HG03521 (cell line): Measurements from ENCODE around the gene CX3CL1.
"Not testable (repeated sequence)": the region's sequence is repeated elsewhere in the genome, so short reads cannot be mapped to it uniquely, and the experiment has no call there.

Experiments used
- ATAC-seq: cut with Tn5 transposase; IDR thresholded peaks from one replicate; pipeline ENCODE4 v1.9.1; 2021; ENCODE audit warnings: mild to moderate bottlenecking, moderate library complexity; ENCODE audit not compliant: unreplicated experiment

CX3CL1 gene

DNA sequence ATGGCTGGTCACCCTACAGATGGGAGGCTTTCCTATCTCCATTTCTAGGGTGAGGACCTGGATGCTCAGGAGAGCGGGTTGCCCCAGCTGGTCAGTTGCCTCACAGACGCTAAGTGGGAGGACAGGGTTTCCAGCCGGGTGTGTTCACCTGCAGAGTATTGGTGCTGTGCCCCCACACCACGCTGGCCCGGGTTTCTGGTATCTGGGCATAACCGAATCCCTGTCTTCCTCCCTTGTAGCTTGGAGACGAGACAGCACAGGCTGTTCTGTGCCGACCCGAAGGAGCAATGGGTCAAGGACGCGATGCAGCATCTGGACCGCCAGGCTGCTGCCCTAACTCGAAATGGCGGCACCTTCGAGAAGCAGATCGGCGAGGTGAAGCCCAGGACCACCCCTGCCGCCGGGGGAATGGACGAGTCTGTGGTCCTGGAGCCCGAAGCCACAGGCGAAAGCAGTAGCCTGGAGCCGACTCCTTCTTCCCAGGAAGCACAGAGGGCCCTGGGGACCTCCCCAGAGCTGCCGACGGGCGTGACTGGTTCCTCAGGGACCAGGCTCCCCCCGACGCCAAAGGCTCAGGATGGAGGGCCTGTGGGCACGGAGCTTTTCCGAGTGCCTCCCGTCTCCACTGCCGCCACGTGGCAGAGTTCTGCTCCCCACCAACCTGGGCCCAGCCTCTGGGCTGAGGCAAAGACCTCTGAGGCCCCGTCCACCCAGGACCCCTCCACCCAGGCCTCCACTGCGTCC is 9.7 kb downstream of the CX3CL1 start:
- no peak for ATAC-seq

- ATAC-seq: no peak
Observed at GRCh38 chr16:57382535-57383275, 10.4 kb downstream of the CX3CL1 start.

DNA sequence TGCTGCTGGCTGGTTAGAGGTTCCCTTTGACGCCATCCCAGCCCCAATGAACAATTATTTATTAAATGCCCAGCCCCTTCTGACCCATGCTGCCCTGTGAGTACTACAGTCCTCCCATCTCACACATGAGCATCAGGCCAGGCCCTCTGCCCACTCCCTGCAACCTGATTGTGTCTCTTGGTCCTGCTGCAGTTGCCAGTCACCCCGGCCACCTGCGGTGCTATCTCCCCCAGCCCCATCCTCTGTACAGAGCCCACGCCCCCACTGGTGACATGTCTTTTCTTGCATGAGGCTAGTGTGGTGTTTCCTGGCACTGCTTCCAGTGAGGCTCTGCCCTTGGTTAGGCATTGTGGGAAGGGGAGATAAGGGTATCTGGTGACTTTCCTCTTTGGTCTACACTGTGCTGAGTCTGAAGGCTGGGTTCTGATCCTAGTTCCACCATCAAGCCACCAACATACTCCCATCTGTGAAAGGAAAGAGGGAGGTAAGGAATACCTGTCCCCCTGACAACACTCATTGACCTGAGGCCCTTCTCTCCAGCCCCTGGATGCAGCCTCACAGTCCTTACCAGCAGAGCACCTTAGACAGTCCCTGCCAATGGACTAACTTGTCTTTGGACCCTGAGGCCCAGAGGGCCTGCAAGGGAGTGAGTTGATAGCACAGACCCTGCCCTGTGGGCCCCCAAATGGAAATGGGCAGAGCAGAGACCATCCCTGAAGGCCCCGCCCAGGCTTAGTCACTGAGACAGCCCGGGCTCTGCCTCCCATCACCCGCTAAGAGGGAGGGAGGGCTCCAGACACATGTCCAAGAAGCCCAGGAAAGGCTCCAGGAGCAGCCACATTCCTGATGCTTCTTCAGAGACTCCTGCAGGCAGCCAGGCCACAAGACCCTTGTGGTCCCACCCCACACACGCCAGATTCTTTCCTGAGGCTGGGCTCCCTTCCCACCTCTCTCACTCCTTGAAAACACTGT is 11.3 kb downstream of the CX3CL1 start:
- ATAC-seq: no peak

- ATAC-seq: no peak
Observed at GRCh38 chr16:57384248-57385070, 12.2 kb downstream of the CX3CL1 start.

GRCh38 chr16:57385083-57385482 is 12.8 kb downstream of the CX3CL1 start:
- no peak for ATAC-seq

DNA sequence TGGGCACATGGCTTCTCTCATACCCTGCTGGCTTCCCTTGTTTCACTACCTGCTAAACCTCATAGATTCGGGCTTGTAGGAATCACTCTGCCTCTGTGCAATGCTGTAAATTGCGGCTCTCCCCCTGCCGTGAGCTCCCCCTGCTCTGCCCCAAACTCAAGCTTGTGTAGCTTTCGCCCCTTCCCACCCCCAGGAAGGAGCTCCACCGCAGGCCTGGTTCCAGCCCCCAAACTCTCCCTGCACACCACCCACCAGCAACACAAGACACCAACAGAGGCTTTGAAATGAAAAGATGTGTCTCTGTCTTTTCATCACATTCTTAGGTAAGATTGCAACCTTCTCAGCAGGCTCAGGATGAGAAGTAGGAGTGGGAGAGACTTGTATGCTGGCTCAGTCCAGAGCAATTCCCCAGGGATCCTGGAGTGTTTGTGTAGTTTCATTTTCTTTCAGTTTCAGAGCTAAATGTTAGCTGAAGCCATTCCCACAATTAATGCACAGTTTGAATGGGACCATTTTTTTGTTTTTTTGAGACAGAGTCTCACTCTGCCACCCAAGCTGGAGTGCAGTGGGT is 14.2 kb downstream of the CX3CL1 start:
- ATAC-seq: no peak

DNA sequence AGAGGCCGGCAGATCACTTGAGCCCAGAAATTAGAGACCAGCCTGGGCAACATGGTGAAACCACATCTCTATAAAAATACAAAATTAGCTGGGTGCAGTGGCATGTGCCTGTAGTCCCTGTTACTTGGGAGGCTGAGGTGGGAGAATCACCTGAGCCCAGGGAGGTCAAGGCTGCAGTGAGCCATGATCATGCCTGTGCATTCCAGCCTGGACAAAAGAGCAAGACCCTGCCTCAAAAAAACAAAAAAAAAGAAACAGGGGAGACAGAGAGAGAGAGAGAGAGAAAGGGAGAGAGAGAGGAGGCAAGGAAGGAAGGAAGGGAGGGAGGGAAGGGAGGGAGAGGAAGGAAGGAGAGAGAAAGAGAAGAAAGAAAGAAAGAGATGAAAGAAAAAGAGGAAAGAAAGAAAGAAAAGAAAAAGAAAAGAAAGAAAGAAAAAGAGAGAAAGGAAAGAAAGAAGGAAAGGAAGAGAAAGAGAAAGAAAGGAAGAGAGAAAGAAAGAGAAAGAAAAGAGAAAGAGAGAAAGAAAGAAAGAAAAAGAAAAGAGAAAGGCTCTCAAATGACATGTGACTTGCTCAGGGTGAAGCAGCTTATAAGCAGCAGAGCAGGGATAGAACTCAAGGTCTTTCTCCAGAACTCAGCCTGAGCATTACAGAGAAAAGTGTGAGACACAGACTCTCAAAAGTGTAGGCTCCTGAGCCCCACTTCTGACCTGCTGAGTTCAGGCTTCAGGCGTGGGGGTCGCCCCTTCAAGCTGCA is 15.5 kb downstream of the CX3CL1 start:
- ATAC-seq: no peak

DNA sequence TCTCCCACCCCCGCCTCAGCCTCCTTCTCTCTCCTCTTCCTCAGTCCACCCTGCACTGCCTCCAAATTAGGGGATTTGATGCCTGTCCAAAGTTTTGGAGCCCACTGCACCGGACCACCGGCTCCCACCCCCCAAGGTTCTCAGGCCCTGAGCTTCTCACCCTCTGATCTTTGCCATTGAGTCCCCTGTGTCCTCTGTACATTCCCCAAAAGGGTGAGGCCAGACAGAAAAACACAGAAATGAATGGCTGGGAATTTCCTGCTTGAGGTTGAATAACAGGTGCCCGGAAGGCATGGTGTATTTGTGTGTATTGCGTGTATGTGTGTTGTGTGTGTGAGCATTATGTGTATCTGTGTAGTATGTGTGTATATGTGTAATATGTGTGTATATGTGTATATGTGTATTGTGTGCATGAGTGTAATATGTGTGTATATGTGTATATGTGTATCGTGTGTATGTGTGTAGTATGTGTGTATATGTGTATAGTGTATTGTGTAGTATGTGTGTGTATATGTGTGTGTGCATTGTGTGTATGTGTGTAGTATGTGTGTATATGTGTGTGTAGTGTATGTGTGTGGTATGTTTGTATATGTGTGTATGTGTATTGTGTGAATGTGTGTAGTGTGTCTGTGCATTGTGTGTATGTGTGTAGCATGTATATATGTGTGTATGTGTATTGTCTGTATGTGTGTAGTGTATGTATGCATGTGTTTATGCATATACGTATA is 16.2 kb downstream of the CX3CL1 start:
- ATAC-seq: no peak

DNA sequence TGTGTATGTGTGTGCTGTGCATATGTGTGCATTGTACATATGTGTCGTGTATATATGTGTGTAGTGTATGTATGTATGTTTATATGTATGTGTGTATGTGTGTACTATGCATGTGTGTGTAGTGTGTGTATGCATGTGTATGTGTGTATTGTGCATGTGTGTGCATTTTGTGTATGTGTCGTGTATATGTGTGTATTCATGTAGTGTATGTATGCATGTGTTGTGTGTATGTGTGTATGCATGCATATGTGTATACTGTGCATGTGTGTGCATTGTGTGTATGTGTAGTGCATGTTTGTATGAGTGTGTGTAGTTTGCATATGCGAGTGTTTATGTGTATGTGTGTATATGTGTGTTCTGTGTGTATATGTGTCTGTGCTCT is 16.8 kb downstream of the CX3CL1 start:
- ATAC-seq: no peak

GRCh38 chr16:57390636-57391295 is 18.5 kb downstream of the CX3CL1 start:
- no peak for ATAC-seq

DNA sequence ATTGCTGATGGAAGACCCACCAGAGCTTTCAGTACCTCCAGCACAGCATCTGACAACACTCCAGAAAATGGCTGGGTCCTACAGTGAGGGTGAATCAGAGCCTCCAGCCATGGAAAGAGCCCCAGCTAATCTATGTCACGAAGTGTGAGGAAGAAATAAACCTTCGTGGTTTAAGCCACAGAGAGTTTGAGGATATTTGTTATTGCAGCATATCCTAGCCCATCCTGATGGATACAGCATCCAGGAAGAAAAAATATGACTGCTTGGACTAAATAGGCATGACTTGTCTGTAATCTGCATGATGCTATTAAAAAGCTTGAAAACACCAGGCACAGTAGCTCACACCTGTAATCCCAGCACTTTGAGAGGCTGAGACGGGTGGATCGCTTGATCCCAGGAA is 19.0 kb downstream of the CX3CL1 start:
- ATAC-seq: no peak

DNA sequence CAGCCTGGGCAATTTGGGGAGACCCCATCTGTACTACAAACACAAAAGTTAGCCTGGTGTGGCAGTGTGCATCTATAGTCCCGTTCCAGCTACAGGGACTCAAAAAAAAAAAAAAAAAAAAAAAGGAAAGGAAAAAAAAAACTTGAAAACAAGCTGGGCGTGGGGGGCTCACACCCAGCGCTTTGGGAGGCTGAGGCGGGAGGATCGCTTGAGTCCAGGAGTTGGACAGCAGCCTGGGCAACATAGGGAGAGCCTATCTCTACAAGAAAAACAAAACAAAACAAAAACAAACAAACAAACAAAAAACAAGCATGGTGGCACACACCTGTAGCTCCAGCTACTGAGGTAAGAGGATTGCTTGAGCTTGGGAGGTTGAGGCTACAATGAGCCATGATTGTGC is 19.4 kb downstream of the CX3CL1 start:
- ATAC-seq: no peak

DNA sequence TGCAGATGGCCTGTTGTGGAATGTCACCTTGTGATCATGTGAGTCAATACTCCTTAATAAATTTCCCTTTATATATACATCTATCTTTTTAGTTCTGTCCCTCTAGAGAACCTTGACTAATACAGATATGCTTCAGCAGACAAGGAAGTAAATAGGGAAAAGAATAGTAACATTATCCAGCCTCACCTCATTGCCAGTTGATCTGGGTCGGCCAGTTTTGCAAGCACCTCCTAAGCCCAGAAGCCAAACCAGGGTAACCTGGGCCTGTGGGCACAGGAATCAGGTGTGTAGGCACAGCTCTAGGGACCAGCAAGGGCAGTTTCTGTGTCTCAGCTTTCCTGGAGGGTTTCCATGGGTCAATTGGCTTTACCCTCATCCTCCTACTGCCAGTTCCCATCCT is 20.4 kb downstream of the CX3CL1 start:
- ATAC-seq: no peak

DNA sequence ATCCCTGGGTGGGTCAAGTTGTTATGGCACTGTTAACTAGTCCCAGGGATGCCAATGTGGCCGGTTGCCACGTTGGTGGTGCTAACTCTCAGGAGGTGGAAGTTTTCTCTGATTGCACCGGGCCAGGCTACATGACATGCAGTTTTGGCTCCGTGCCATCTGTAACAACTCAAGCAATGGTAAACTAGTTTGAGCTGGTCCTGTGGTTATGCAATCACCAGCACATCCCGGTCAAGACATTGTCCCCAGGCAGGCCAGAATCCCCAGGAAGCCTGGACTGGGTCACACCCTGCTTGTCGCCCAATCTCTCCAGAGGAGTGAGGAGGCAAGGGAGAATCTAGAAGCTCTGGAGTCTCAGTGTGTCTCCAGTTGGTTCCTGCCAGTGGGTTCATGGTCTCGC is 22.2 kb downstream of the CX3CL1 start:
- no peak for ATAC-seq

DNA sequence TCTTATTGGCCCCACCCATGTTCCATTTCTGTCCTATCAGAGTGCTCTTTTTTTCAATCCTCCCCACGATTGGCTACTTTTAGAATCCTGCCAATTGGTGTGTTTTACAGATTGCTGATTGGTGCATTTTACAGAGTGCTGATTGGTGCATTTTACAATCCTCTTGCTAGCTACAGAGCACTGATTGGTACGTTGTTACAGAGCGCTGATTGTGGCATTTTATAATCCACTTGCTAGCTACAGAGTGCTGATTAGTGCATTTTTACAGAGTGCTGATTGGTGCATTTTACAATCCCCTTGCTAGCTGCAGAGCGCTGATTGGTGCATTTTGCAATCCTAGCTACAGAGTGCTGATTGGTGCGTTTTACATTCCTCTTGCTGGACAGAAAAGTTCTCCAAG is 22.7 kb downstream of the CX3CL1 start:
- no peak for ATAC-seq

- no peak for ATAC-seq
Observed at GRCh38 chr16:57396786-57397185, 24.5 kb downstream of the CX3CL1 start.

- ATAC-seq: not testable (repeated sequence)
Observed at GRCh38 chr16:57397493-57397892, 25.2 kb downstream of the CX3CL1 start.

- ATAC-seq: no peak
Observed at GRCh38 chr16:57401943-57402640, 29.8 kb downstream of the CX3CL1 start.
